ENCODE data around the gene TOR1AIP1. TPM values are rescaled to one million over a fixed set of nuclear protein-coding genes. Genes with fewer than 3 reads are reported as not detected.
A peak's percentile ranks its signal among the peaks of the same experiment; 100 is the strongest.
"Not testable (repeated sequence)": the region's sequence is repeated elsewhere in the genome, so short reads cannot be mapped to it uniquely, and the experiment has no call there.

TOR1AIP1 gene
- total RNA-seq: 43.0 and 49.2 TPM in 2 replicates

GRCh38 chr1:179882253-179883039 is at the start of gene TOR1AIP1:
Gene TOR1AIP1, plus strand, starts transcription at chr1:179882285. Its CDS starts 218 bp downstream, at chr1:179882503.
- DNase-seq (ENCODE audit: low read depth): peak; percentile 82
- no peaks in the 10 kb centered on the region for H3K36me3 ChIP-seq (ENCODE audit: control insufficient read depth, insufficient read depth, low read length)
- peak within 1 kb of the TSS; percentile 89 for H3K4me3 ChIP-seq (ENCODE audit: low read depth, low read length)
- no peaks in the 10 kb centered on the region for H3K27me3 ChIP-seq (ENCODE audit: control insufficient read depth, insufficient read depth, low read length)
- TF ChIP-seq, protein P1, sequence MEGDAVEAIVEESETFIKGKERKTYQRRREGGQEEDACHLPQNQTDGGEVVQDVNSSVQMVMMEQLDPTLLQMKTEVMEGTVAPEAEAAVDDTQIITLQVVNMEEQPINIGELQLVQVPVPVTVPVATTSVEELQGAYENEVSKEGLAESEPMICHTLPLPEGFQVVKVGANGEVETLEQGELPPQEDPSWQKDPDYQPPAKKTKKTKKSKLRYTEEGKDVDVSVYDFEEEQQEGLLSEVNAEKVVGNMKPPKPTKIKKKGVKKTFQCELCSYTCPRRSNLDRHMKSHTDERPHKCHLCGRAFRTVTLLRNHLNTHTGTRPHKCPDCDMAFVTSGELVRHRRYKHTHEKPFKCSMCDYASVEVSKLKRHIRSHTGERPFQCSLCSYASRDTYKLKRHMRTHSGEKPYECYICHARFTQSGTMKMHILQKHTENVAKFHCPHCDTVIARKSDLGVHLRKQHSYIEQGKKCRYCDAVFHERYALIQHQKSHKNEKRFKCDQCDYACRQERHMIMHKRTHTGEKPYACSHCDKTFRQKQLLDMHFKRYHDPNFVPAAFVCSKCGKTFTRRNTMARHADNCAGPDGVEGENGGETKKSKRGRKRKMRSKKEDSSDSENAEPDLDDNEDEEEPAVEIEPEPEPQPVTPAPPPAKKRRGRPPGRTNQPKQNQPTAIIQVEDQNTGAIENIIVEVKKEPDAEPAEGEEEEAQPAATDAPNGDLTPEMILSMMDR (IDR thresholded peaks at IDR 0.05; ENCODE audit: insufficient read depth, low read length, poor library complexity, severe bottlenecking): peak; percentile 26

DNA sequence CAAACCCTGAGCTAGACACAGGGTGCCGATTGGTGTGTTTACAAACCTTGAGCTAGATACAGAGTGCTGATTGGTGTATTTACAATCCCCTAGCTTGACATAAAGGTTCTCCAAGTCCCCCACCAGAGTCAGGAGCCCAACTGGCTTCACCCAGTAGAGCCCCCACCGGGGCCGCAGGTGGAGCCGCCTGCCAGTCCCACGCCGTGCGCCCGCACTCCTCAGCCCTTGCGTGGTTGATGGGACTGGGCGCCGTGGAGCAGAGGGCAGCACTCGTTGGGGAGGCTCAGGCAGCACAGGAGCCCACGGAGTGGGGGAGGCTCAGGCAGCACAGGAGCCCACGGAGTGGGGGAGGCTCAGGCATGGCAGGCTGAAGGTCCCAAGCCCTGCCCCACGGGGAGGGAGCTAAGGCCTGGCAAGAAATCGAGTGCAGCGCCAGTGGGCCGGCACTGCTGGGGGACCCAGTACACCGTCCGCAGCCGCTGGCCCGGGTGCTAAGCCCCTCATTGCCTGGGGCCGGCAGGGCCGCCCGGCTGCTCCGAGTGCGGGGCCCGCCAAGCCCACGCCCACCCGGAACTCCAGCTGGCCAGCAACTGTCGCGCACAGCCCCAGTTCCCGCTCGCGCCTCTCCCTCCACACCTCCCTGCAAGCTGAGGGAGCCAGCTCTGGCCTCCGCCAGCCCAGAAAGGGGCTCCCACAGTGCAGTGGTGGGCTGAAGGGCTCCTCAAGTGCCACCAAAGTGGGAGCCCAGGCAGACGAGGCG is 45.2 kb upstream of the TOR1AIP1 start:
- H3K36me3 ChIP-seq (ENCODE audit: control insufficient read depth, insufficient read depth, low read length); DNase-seq (ENCODE audit: low read depth); H3K27me3 ChIP-seq (ENCODE audit: control insufficient read depth, insufficient read depth, low read length); H3K4me3 ChIP-seq (ENCODE audit: low read depth, low read length): not testable (repeated sequence)

- Histone ChIP-seq H3K4me3 (ENCODE audit: low read depth, low read length) (no peak overlapping the region), H3K36me3 (ENCODE audit: control insufficient read depth, insufficient read depth, low read length) (peaks cover 2% of the 10 kb centered on the region), H3K27me3 (ENCODE audit: control insufficient read depth, insufficient read depth, low read length) (no peaks in the 10 kb centered on the region)
- no peak for DNase-seq (ENCODE audit: low read depth)
- TF ChIP-seq, protein P1 (IDR thresholded peaks at IDR 0.05; ENCODE audit: insufficient read depth, low read length, poor library complexity, severe bottlenecking): no peak
Measured at GRCh38 chr1:179840107-179840506, 42.0 kb upstream of the TOR1AIP1 start.

- TF ChIP-seq, protein P1 (IDR thresholded peaks at IDR 0.05; ENCODE audit: insufficient read depth, low read length, poor library complexity, severe bottlenecking): no peak
- Histone ChIP-seq H3K4me3 (ENCODE audit: low read depth, low read length) (no peak overlapping the region), H3K36me3 (ENCODE audit: control insufficient read depth, insufficient read depth, low read length) (peaks cover 5% of the 10 kb centered on the region), H3K27me3 (ENCODE audit: control insufficient read depth, insufficient read depth, low read length) (no peaks in the 10 kb centered on the region)
- DNase-seq (ENCODE audit: low read depth): no peak
Measured at GRCh38 chr1:179848233-179848632, 33.9 kb upstream of the TOR1AIP1 start.

- H3K36me3 ChIP-seq (ENCODE audit: control insufficient read depth, insufficient read depth, low read length): peaks cover 4% of the 10 kb centered on the region
Measured at GRCh38 chr1:179853102-179853501, 29.0 kb upstream of the TOR1AIP1 start.

DNA sequence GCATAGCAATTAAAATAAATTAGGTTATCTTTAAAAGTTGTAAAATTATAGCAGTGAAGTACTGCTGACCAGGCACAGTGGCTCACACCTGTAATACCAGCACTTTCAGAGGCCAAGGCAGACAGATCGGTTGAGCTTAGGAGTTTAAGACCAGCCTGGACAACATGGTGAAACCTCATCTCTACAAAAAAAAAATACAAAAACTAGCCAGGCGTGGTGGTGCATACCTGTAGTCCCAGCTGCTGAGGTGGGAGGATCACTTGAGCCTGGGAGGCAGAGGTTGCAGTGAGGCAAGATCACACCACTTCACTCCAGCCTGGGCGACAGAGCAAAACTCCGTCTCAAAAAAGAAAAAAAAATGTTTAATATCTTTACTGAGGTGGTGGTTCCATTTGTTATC is 26.3 kb upstream of the TOR1AIP1 start:
- not testable (repeated sequence) for H3K27me3 ChIP-seq (ENCODE audit: control insufficient read depth, insufficient read depth, low read length); H3K36me3 ChIP-seq (ENCODE audit: control insufficient read depth, insufficient read depth, low read length); H3K4me3 ChIP-seq (ENCODE audit: low read depth, low read length); DNase-seq (ENCODE audit: low read depth)

More at GRCh38 chr1:179853102-179853501, 29.0 kb upstream of the TOR1AIP1 start:
- H3K27me3 ChIP-seq (ENCODE audit: control insufficient read depth, insufficient read depth, low read length): no peaks in the 10 kb centered on the region
- TF ChIP-seq, protein P1 (IDR thresholded peaks at IDR 0.05; ENCODE audit: insufficient read depth, low read length, poor library complexity, severe bottlenecking): no peak
- no peak overlapping the region for H3K4me3 ChIP-seq (ENCODE audit: low read depth, low read length)
- DNase-seq (ENCODE audit: low read depth): no peak
